Fibroblast of lung (primary cell): Measurements from ENCODE around the gene SPNS1.

Experiments used
- EZH2 ChIP-seq: IDR thresholded peaks from 2 replicates; pipeline ENCODE4 v1.5.1; 2012; ENCODE audit warnings: low read length, control low read depth, mild to moderate bottlenecking; ENCODE audit errors: missing control alignments
- TF ChIP-seq, protein P1 (sequence below), 2 donors: IDR thresholded peaks in 1 of 2; conservative IDR thresholded peaks in 1 of 2; 1 replicate in 1 of 2; 2 replicates in 1 of 2; pipeline ENCODE4 v1.5.1; 2011 to 2012; ENCODE audit warnings: low read length in 2 of 2, control low read depth in 1 of 2, inconsistent platforms in 1 of 2, low read depth in 1 of 2, mild to moderate bottlenecking in 1 of 2

DNA sequence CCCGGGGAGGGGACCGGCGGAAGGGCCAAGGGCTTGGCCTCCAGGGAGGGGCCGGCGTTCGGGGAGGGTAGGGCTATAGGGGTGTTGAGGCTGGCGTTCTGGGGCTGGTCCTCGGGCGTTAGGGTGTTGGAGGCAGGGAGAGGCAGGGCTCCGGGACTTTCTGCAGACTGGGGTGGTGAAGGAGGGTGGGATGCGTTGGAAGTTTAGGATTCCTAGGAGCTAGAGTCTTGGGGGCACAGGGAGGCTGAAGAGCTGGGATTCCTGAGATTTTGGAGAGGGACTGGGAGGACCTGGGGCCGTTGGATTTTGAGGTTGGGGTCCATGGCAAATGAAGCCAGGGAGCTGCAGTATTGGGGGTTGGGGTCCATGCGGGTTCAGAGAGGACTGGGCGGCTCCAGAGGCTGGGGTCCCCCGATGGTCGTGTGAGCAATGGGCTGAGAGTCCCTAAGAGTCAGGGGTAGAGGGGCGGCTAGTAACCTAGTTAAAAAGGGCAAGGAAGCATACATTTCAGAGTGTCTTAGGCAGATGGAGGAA is 23.1 kb upstream of the SPNS1 start:
- TF ChIP-seq, protein P1, sequence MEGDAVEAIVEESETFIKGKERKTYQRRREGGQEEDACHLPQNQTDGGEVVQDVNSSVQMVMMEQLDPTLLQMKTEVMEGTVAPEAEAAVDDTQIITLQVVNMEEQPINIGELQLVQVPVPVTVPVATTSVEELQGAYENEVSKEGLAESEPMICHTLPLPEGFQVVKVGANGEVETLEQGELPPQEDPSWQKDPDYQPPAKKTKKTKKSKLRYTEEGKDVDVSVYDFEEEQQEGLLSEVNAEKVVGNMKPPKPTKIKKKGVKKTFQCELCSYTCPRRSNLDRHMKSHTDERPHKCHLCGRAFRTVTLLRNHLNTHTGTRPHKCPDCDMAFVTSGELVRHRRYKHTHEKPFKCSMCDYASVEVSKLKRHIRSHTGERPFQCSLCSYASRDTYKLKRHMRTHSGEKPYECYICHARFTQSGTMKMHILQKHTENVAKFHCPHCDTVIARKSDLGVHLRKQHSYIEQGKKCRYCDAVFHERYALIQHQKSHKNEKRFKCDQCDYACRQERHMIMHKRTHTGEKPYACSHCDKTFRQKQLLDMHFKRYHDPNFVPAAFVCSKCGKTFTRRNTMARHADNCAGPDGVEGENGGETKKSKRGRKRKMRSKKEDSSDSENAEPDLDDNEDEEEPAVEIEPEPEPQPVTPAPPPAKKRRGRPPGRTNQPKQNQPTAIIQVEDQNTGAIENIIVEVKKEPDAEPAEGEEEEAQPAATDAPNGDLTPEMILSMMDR (conservative IDR thresholded peaks at IDR 0.05 in 1 of 2, IDR thresholded peaks at IDR 0.05 in 1 of 2; ENCODE audit: low read depth in 1 of 2, low read length in 2 of 2): no peak
- no peak for TF ChIP-seq EZH2
